Stimulated activated CD8-positive, alpha-beta memory T cell treated with anti-CD3 and anti-CD28 coated beads, Interleukin-12 subunit alpha, Interleukin-12 subunit beta, amount 100 ng/mL, for 24 hours (primary cell): Measurements from ENCODE around the gene CHSY3.

Experiments
- DNase-seq: peaks from one replicate; pipeline ENCODE4 v3.0.0-alpha.2; 2020; ENCODE audit errors: extremely low read depth

Gene CHSY3

DNA sequence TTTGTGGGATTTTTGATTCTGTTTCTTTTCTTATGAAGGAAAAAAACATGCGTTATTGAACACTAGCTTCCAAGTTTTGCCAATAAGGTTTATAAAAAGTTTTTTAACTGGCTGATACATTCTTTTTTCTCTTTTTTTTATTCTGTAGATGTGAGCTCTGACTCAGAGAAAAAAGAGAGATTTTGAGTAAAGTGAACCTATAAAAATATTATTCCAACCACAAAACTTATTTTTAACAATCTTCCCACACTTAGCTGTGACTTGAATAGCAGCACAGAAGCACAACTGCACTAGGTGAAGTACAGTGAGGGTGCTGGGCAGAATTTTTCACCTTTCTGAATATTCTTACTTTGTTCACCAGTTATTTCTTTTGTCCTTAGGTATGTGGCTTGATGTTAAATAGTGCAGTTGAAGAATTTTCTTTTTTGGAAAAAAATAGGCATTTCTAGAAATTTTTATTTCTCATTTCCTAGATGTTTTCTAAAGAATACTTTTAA lies 41.6 kb downstream of the CHSY3 start:
- no peak for DNase-seq

DNA sequence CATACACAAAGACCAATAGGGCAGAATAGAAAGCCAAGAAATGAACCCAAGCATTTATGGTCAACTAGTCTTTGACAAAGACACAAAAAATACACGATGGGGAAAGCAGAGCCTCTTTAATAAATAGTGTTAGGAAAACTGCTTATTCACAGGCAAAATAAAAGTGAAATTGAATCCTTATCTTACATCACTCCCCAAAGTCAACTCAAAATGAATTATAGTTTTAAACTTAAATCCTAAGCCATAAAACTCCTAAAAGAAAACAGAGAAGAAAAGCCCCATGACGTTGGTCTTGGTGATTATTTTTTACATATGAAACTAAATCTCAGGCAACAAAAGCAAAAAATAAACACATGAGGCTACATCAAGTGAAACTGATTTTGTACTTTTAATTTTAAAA lies 46.8 kb downstream of the CHSY3 start:
- no peak for DNase-seq

- DNase-seq, result no peak
Observed at GRCh38 chr5:129958581-129958980, 54.3 kb downstream of the CHSY3 start.

- no peak for DNase-seq
Observed at GRCh38 chr5:129960831-129961230, 56.6 kb downstream of the CHSY3 start.

DNA sequence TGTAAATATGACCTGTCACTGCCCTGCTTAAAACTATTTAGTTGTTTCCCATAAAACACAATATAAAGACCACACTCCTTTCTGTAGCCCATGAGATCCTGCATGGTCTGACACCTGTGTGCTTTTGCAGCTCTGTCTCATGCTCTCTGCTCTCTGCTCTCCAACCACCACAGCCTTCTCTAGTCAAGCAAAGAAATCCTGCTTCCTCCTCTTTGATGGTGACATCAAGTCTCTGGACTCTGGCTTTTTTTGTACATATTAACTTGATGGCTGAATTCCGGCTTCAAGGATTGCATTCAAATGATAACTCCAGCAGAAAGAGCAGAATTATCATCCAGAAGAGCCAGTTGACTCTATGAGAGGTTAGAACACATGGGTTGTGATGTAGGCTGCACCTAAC lies 58.2 kb downstream of the CHSY3 start:
- DNase-seq, result no peak

- no peak for DNase-seq
Observed at GRCh38 chr5:129963359-129963758, 59.1 kb downstream of the CHSY3 start.

GRCh38 chr5:129966071-129966470 lies 61.8 kb downstream of the CHSY3 start:
- no peak for DNase-seq

DNA sequence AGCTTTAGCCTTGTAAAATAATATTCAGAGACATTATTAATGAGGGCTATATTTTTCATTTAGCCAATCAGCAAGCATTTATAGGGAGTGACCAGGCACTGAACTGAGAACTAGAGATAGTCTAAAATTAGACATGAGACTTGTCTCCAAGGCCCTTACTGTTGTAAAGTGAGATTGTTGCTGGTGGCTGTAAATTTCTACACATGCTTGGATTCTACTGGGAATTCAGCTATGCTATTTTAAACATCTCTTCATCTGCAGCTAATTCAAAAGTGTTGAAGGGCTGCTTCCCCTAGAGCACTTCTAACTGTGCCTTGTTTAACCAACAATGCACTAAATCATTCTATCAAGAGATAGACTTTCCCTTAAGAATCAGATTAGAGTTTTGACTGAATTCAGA lies 67.4 kb downstream of the CHSY3 start:
- no peak for DNase-seq

DNA sequence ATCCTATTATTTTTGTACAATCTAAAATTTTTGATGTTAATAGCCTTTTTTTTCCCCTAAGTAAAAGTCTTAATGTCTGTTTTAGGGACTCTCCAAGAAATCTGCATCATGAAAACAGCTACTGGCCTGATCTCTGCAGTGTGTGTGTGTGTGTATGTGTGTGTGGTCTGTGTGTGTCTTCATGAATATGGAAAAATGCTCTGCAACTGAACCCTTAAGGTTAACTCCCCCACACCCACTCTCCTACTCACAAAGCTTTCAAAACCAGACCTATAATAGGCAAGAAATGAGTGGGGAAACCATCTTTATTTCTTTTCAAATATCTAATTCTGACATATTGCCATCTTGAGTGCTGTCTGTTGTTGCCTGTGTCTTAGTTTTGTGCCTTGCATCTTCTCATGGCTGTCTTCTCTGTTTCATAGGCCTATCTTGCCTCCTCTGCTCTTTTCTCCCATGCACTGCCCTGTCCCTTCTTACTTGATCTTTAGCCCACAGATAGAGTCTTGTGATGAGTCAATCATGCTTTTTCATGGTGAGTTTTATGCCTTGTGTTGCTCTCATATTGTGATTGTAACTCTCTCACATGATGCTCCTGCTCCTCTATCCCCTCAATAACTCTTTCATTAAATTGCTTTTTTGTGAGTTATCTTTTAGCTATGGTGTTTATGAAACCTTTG lies 68.3 kb downstream of the CHSY3 start:
- no peak for DNase-seq

- DNase-seq, result no peak
Observed at GRCh38 chr5:129973716-129974426, 69.6 kb downstream of the CHSY3 start.

DNA sequence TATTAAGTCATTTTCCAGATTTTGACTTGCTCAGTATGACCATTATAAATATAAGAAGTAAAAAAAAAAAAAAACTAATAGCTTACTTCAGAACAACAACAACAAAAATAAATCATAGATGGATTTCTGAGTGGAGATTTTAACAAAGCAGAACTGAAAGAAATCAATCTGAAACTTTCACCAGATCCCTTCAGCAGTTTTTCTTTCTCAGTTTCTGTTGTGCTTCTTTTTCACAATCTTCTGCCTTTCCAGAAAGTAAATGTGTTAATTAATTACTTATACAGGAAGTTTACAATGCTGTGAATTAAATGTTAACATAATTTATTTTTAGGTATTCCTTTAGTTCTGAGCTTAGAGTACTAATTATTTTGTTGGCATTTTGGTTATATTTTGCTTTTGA lies 73.5 kb downstream of the CHSY3 start:
- no peak for DNase-seq

- DNase-seq, result no peak
Observed at GRCh38 chr5:129978270-129978669, 74.0 kb downstream of the CHSY3 start.

DNA sequence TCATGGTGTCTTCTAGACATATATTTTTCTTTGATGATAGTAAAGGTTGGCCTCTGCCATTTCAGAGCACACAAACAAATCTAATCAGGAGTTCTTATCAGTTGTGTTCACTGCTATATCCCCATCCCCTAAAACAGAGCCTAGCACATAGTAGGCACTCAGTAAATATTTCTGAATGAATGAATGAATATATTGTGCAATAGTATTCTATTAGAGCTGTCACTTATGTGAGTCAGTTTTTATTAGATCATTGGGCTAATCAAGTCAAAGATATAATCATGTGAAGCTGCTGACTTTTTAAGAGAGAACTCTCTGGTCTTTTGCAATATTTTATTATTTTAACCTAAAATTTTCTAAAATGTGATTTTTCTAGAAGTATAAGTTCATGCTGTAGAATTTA lies 84.2 kb downstream of the CHSY3 start:
- DNase-seq, result no peak

GRCh38 chr5:129991780-129992179 lies 87.5 kb downstream of the CHSY3 start:
- DNase-seq, result no peak

- no peak for DNase-seq
Observed at GRCh38 chr5:129996896-129997295, 92.6 kb downstream of the CHSY3 start.

- DNase-seq, result no peak
Observed at GRCh38 chr5:130000460-130000859, 96.2 kb downstream of the CHSY3 start.

GRCh38 chr5:130002183-130002582 lies 97.9 kb downstream of the CHSY3 start:
- DNase-seq, result no peak

- DNase-seq, result no peak
Observed at GRCh38 chr5:130002876-130003275, 98.6 kb downstream of the CHSY3 start.

DNA sequence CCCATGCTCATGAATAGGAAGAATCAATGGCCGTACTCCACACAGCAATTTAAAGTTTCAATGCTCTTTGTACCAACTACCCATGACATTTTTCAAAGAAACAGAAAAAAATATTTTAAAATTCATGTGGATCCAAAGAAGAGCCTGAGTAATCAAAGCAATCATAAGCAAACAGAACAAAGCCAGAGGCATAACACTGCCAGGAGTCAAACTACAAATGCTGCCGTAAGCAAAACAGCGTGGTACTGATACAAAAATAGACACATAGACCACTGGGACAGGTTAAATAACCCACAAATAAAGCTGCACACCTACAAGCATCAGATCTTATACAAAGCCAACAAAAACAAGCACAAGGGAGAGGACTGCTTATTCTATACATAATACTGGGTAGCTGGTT lies 107.7 kb downstream of the CHSY3 start:
- DNase-seq, result no peak

DNA sequence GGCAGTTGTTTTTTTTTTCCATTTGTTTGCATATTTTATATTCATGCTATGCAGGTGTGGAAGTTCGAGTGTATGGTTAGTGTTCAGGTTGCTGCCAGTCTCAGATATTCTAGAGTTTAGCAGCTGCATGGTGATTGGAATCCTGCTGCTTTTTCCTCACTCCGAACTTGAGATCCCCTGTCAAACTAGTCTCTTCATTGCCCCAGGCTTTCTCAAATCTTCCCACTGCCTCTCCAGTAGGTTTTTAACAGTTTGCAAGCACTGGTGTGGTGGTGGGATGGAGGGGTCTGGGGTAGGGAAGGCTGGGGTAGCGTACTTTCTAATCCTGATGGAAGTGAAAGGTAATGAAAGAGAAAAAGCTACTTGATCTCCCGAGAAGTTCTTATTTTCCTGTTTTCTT lies 112.9 kb downstream of the CHSY3 start:
- DNase-seq, result no peak

GRCh38 chr5:130018641-130019040 lies 114.4 kb downstream of the CHSY3 start:
- DNase-seq, result no peak

DNA sequence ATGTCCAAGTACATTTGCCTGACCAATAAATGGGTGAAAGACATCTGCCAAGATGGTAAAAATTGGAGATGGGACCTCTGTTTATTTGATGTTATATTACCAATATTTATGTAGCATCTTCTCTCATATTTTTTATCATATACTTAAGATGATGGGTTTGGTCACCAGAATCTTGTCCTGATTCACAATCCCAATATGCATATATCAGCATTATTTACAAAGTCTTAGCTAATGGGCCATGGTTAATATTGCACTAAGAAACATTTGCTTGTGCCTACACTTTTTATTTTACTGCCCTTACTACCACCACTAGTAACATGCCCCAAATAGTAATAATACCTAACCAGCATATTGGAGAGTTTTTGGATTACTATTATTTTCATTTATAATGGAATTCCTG lies 116.7 kb downstream of the CHSY3 start:
- no peak for DNase-seq

- no peak for DNase-seq
Observed at GRCh38 chr5:130021876-130022275, 117.6 kb downstream of the CHSY3 start.

DNA sequence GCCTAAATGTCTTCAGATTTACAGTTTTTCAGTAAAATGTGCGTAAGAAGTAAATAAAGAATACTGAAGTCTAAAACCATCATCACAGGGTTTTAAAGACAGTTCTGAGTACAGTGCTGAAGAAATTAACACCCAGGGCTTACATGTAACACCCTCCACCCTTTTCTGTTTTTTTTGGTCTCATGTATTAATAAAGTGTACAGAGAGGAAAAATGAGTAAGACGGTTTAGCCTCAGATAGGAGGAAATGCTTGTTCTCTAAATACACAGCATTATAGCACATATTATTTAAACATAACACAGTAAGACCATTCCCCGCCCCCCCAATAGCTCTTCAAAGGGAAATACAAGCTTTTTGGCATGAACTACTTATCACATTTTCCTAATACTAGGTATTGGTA lies 119.3 kb downstream of the CHSY3 start:
- DNase-seq, result no peak
